GM21737 (cell line): ENCODE measurements around the gene ZNF613.
A peak's percentile ranks its signal among the peaks of the same experiment; 100 is the strongest.
"Not testable (repeated sequence)": the region's sequence is repeated elsewhere in the genome, so short reads cannot be mapped to it uniquely, and the experiment has no call there.

Experiments
- ATAC-seq: cut with Tn5 transposase; IDR thresholded peaks from one replicate; pipeline ENCODE4 v1.9.1; 2021; ENCODE audit warnings: mild to moderate bottlenecking, moderate library complexity; ENCODE audit not compliant: unreplicated experiment

Gene ZNF613

GRCh38 chr19:51938936-51939335 lies 11.7 kb downstream of the ZNF613 start:
- ATAC-seq: no peak

GRCh38 chr19:51944798-51945552 lies 17.7 kb downstream of the ZNF613 start:
- no peak for ATAC-seq

GRCh38 chr19:51946602-51947001 lies 19.3 kb downstream of the ZNF613 start:
- ATAC-seq: no peak

- ATAC-seq: no peak
Observed at GRCh38 chr19:51948975-51949374, 21.7 kb downstream of the ZNF613 start.

- not testable (repeated sequence) for ATAC-seq
Observed at GRCh38 chr19:51957846-51958245, 30.6 kb downstream of the ZNF613 start.

- ATAC-seq: no peak
Observed at GRCh38 chr19:51959791-51960190, 32.5 kb downstream of the ZNF613 start.

GRCh38 chr19:51960621-51961233 lies 33.5 kb downstream of the ZNF613 start:
- ATAC-seq: not testable (repeated sequence)

GRCh38 chr19:51965583-51965982 lies 38.3 kb downstream of the ZNF613 start:
- no peak for ATAC-seq

- no peak for ATAC-seq
Observed at GRCh38 chr19:51970718-51971117, 43.4 kb downstream of the ZNF613 start.

- ATAC-seq: no peak
Observed at GRCh38 chr19:51971624-51972023, 44.4 kb downstream of the ZNF613 start.

- not testable (repeated sequence) for ATAC-seq
Observed at GRCh38 chr19:51975787-51976186, 48.5 kb downstream of the ZNF613 start.

- ATAC-seq: no peak
Observed at GRCh38 chr19:51976852-51977251, 49.6 kb downstream of the ZNF613 start.

- no peak for ATAC-seq
Observed at GRCh38 chr19:51977346-51977745, 50.1 kb downstream of the ZNF613 start.

GRCh38 chr19:51978882-51979281 lies 51.6 kb downstream of the ZNF613 start:
- no peak for ATAC-seq

- no peak for ATAC-seq
Observed at GRCh38 chr19:51980116-51980736, 53.0 kb downstream of the ZNF613 start.

GRCh38 chr19:51980926-51981325 lies 53.7 kb downstream of the ZNF613 start:
- ATAC-seq: not testable (repeated sequence)

- no peak for ATAC-seq
Observed at GRCh38 chr19:51983361-51983760, 56.1 kb downstream of the ZNF613 start.

GRCh38 chr19:51986309-51987291 lies 59.3 kb downstream of the ZNF613 start, which contains the start of gene ZNF350:
TSS of gene ZNF350 (minus strand) at chr19:51986840. CDS start at chr19:51974360, 12,480 bp downstream.
- peak; percentile 89 for ATAC-seq

GRCh38 chr19:51993422-51993821 lies 66.2 kb downstream of the ZNF613 start:
- no peak for ATAC-seq

- ATAC-seq: no peak
Observed at GRCh38 chr19:51994048-51994644, 66.9 kb downstream of the ZNF613 start.
